Naive thymus-derived CD8-positive, alpha-beta T cell (primary cell): Measurements from ENCODE around the gene CBS. TPM values are rescaled to one million over a fixed set of nuclear protein-coding genes. Genes with fewer than 3 reads are reported as not detected.
A peak's percentile ranks its signal among the peaks of the same experiment; 100 is the strongest.
"Not testable (repeated sequence)": the region's sequence is repeated elsewhere in the genome, so short reads cannot be mapped to it uniquely, and the experiment has no call there.

Experiments used
- ATAC-seq, 2 donors: fragments of 150-1000 bp; cut with Tn5 transposase in 1 of 2; sonication (Bioruptor Pico), chemical (Tn5 transposase) in 1 of 2; 1 replicate in 1 of 2; 2 replicates in 1 of 2; pipeline ENCODE4 v1.10.0; 2021; ENCODE audit warnings: mild to moderate bottlenecking in 2 of 2, moderate library complexity in 2 of 2
- POLR2A ChIA-PET: fragments of 350-600 bp; sonication (Branson Sonifier 250); formaldehyde crosslinking; loops from one replicate; lab custom pipeline; 2021; ENCODE audit warnings: antibody characterized with exemption; lab: Charles Lee
- DNase-seq, 10 donors: peaks; one replicate each; pipeline versions ENCODE4 v3.0.0 to v3.0.0-alpha.2; 2020 to 2022
- H3K27ac Mint-ChIP-seq, 10 donors: one replicate each; pipeline ENCODE4 v1.8.0; 2020 to 2022; ENCODE audit warnings: mild to moderate bottlenecking in 10 of 10, mixed read lengths in 10 of 10, moderate library complexity in 4 of 10, inconsistent platforms in 1 of 10
- H3K27me3 Mint-ChIP-seq, 5 donors: one replicate each; pipeline ENCODE4 v1.8.0; 2021 to 2022; ENCODE audit warnings: mixed read lengths in 5 of 5
- H3K36me3 Mint-ChIP-seq, 3 donors: one replicate each; pipeline ENCODE4 v1.8.0; 2020 to 2022; ENCODE audit warnings: mixed read lengths in 3 of 3, mild to moderate bottlenecking in 2 of 3, inconsistent platforms in 1 of 3
- H3K4me1 Mint-ChIP-seq, 4 donors: one replicate each; pipeline ENCODE4 v1.8.0; 2021 to 2022; ENCODE audit warnings: mixed read lengths in 4 of 4
- H3K4me3 Mint-ChIP-seq, 10 donors: one replicate each; pipeline ENCODE4 v1.8.0; 2020 to 2022; ENCODE audit warnings: mild to moderate bottlenecking in 10 of 10, mixed read lengths in 10 of 10, moderate library complexity in 6 of 10, inconsistent platforms in 1 of 10
- H3K9me3 Mint-ChIP-seq, 9 donors: one replicate each; pipeline ENCODE4 v1.8.0; 2020 to 2022; ENCODE audit warnings: mixed read lengths in 9 of 9, mild to moderate bottlenecking in 3 of 9, inconsistent platforms in 1 of 9, moderate library complexity in 1 of 9
- polyA plus RNA-seq, 3 donors: library from polyadenylated mRNA; unstranded; fragments of 300-500 nt; fragmentation: Illumina TruSeq; gene quantifications; one replicate each; pipeline ENCODE4 v1.2.3, GENCODE V29; 2021
- total RNA-seq, 8 experiments: library from RNA in 2 of 8; stranded (reverse) in 2 of 8; gene quantifications; one replicate each; pipeline ENCODE4 v1.2.3 and lab custom pipeline; 2021 to 2026

CBS gene
- total and polyA plus RNA-seq, 5 experiments from 2014 or later: 0.09 to 0.80 (median 0.18) TPM; not detected in 2

DNA sequence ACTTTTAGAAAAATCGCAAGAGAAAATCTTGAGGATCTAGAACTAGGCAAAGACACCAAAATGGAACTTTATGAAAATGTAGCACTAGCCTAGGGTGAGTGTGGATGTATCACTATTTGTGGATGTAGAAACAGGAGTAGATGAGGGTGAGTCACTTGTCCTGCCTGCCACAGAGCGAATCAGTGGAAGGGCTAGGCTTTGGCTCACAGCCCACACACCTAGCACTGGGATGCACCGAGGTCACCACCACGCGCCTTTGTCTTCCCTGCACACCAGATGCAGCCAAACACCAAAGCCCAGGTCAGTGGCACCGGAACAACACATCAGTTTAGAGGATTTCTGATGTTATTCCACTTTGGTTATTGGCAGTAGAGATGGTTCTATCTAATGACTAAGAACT is 63.0 kb downstream of the CBS start:
- no peaks in the 10 kb centered on the region for H3K27me3 Mint-ChIP-seq
- peaks cover 0 to 82% (median 34%) of the 10 kb centered on the region in 3 donors for H3K36me3 Mint-ChIP-seq
- peaks cover 0 to 15% (median 0%) of the 10 kb centered on the region in 4 donors for H3K4me1 Mint-ChIP-seq
- H3K4me3 Mint-ChIP-seq: no peak overlapping the region
- DNase-seq: no peak
- H3K9me3 Mint-ChIP-seq: no peaks in the 10 kb centered on the region
- no peak for ATAC-seq
- POLR2A ChIA-PET: interaction anchor here (0.6 kb wide), 1 partner anchor 25 kb away, joined by 4 read pairs; no protein-coding TSS in a partner anchor
- H3K27ac Mint-ChIP-seq: peak overlapping the region in 1 of 10 donors; percentile 53

DNA sequence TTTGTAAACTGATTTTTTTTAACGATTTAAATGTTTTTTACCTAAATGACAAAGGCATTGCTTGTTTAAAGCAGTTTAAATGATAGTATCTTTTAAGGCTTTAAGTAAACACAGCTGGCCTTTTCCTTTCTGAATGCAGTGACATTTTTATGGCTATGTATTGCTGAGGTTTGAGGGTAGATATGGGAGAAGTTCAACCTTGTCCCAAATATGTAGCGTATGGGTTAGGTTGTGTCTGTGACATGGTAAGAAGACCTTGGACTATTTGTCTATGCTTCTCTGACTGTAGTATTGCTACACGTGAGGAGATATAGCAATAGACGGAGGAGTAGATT is 68.8 kb downstream of the CBS start:
- Mint-ChIP-seq H3K4me3 (no peak overlapping the region), H3K27ac (no peak overlapping the region), H3K27me3 (no peaks in the 10 kb centered on the region), H3K9me3 (no peaks in the 10 kb centered on the region), H3K36me3 (peaks cover 0 to 64% (median 26%) of the 10 kb centered on the region in 3 donors), H3K4me1 (peaks cover 0 to 3% (median 0%) of the 10 kb centered on the region in 4 donors)
- no peak for DNase-seq
- ATAC-seq: no peak
- POLR2A ChIA-PET: no interaction called here

DNA sequence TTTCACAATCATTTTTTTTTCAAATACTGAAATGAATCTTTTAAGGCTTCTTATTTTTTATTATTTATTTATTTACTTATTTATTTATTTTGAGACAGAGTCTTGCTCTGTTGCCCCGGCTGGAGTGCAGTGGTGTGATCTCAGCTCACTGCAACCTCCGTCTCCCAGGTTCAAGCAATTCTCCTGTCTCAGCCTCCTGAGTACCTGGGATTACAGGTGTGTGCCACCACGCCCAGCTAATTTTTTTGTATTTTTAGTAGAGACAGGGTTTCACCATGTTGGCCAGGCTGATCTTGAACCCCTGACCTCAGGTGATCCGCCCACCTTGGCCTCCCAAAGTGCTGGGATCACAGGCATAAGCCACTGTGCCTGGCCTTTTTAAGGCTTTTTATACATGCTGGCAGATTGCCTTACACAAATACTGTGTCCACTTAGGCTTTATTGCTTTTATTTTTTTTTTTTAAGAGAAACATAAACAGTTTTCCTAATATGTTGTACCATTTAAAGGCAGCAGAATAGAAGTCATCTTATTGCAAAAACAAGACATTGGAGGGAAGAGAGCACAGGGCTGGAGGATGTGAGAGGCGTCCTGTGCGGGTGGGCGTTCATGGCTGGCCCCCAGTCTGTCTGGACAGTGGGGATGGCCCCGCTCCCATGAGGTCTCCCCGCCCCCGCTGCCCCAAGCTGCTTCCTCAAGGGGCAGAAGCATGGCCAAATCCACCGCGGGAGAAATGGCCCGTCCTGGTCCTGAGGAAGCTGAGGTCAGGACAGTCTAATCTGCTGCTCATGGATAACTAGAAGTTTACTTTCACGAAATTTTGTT is 69.4 kb downstream of the CBS start:
- H3K4me3 Mint-ChIP-seq, POLR2A ChIA-PET, H3K27ac Mint-ChIP-seq, DNase-seq, ATAC-seq, H3K27me3 Mint-ChIP-seq, H3K9me3 Mint-ChIP-seq, H3K4me1 Mint-ChIP-seq: not testable (repeated sequence)
- peaks cover 0 to 59% (median 24%) of the 10 kb centered on the region in 3 donors for H3K36me3 Mint-ChIP-seq

DNA sequence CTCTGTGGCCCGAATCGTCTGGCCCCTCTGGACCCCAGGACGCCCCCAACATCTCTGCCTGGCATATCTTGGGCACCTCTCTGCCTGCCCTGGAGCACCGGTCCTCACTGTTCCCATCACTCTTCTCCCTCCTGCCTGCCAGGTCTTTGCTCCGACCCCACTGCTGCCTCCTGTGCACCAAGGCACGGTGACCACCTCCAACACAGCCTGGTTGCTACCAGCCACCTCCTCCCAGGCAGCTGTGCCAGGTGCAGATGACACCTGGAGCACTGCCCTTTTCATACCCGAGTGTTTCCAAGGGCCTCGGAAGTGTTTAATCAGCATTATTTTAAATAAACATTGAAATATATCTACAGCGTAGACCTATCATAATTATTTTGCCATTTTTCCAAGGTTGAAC is 70.0 kb downstream of the CBS start:
- ATAC-seq (no peak), DNase-seq (no peak)
- Mint-ChIP-seq H3K27ac (no peak overlapping the region), H3K4me1 (peaks cover 0 to 5% (median 4%) of the 10 kb centered on the region in 4 donors), H3K9me3 (peaks cover 0 to 7% (median 0%) of the 10 kb centered on the region in 9 donors), H3K36me3 (peaks cover 0 to 55% (median 27%) of the 10 kb centered on the region in 3 donors), H3K4me3 (no peak overlapping the region), H3K27me3 (no peaks in the 10 kb centered on the region)
- POLR2A ChIA-PET: no interaction called here

DNA sequence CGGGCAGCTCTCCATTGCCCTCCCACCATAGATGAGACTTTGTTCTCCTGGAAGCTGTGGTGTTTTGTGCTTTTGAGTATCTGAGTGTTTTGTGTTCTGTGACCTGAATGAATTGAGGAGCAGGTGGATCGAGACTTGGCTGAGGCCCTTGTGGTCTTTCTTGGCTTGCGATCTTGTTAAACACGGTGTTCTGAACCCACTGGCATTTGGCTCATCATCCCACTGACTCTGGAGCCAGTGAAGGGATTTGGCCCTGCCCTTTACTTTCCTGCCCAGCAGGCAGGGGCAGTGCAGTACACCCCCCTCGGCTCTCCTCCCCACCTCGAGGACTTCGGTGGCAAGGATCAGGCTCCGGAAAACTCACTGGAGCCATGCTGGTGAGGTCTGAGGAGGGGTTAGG is 70.7 kb downstream of the CBS start:
- peaks cover 0 to 5% (median 4%) of the 10 kb centered on the region in 4 donors for H3K4me1 Mint-ChIP-seq
- ATAC-seq: no peak
- no peak overlapping the region for H3K4me3 Mint-ChIP-seq
- peak overlapping the region in 1 of 10 donors; percentile 73 for H3K27ac Mint-ChIP-seq
- DNase-seq: no peak
- peaks cover 4 to 50% (median 32%) of the 10 kb centered on the region in 3 donors for H3K36me3 Mint-ChIP-seq
- H3K9me3 Mint-ChIP-seq: peaks cover 0 to 10% (median 4%) of the 10 kb centered on the region in 9 donors
- H3K27me3 Mint-ChIP-seq: no peaks in the 10 kb centered on the region
- POLR2A ChIA-PET: no interaction called here

Other genes with a start within 250 kb of the CBS start
- 10 to 100 TPM; 30.0 to 32.6 TPM for gene WDR4, start 196.3 kb downstream of the CBS start, total RNA-seq
- gene WDR4, start 196.3 kb downstream of the CBS start, polyA plus RNA-seq: 1 to 10 TPM; 6.9 to 9.9 (median 9.3) TPM
- 10 to 100 TPM; 35.9 to 37.1 TPM for gene NDUFV3, start 182.5 kb downstream of the CBS start, total RNA-seq
- 10 to 100 TPM; 10.2 to 27.2 (median 23.0) TPM for gene NDUFV3, start 182.5 kb downstream of the CBS start, polyA plus RNA-seq
- gene ERVH48-1, start 150.2 kb downstream of the CBS start, total RNA-seq: under 1 TPM; 0.13 to 0.30 TPM
- under 1 TPM in 1 of 3 donors, not detected in 2; 0.10 TPM for gene ERVH48-1, start 150.2 kb downstream of the CBS start, polyA plus RNA-seq
- gene PKNOX1, start 101.3 kb downstream of the CBS start, total RNA-seq: 10 to 100 TPM; 18.6 to 20.8 TPM
- gene PKNOX1, start 101.3 kb downstream of the CBS start, polyA plus RNA-seq: 10 to 100 TPM; 16.2 to 18.6 (median 17.9) TPM
- 10 to 100 TPM; 33.3 to 42.7 TPM for gene U2AF1, start 31.7 kb upstream of the CBS start, total RNA-seq
- gene U2AF1, start 31.7 kb upstream of the CBS start, polyA plus RNA-seq: 10 to 100 TPM; 53.6 to 83.0 (median 72.4) TPM
- not detected for gene CRYAA, start 93.2 kb upstream of the CBS start, total RNA-seq
- gene CRYAA, start 93.2 kb upstream of the CBS start, polyA plus RNA-seq: not detected